Left lung (tissue), 10 donors: ENCODE results near the gene CCDC121. TPM values are rescaled to one million over a fixed set of nuclear protein-coding genes. Genes with fewer than 3 reads are reported as not detected.
A peak's percentile ranks its signal among the peaks of the same experiment; 100 is the strongest.

Experiments used
- ATAC-seq: fragments of 200-7000 bp; cut with Tn5 transposase; one replicate; pipeline ENCODE4 v1.9.1; 2020; ENCODE audit warnings: moderate library complexity
- DNase-seq, 4 donors: peaks; one replicate each; pipeline ENCODE4 v3.0.0-alpha.2; 2013 to 2020
- H3K27ac ChIP-seq, 2 donors: fragments of 200-600 bp; sonication (generic) in 1 of 2; one replicate each; pipeline versions ENCODE4 v1.5.0 to v1.8.0; 2020 to 2021
- H3K27me3 ChIP-seq, 2 donors: fragments of 200-600 bp; sonication (generic) in 1 of 2; one replicate each; pipeline versions ENCODE4 v1.5.0 to v1.8.0; 2020 to 2021
- H3K36me3 ChIP-seq, 2 donors: fragments of 200-600 bp; sonication (generic) in 1 of 2; one replicate each; pipeline versions ENCODE4 v1.5.0 to v1.8.0; 2020 to 2021
- H3K4me1 ChIP-seq, 2 donors: fragments of 200-600 bp; one replicate each; pipeline ENCODE4 v1.8.0; 2021
- H3K4me3 ChIP-seq, 2 donors: fragments of 200-600 bp; sonication (generic) in 1 of 2; one replicate each; pipeline versions ENCODE4 v1.5.0 to v1.8.0; 2020 to 2021; ENCODE audit warnings: mild to moderate bottlenecking in 1 of 2
- H3K9me3 ChIP-seq, 2 donors: fragments of 200-600 bp; sonication (generic) in 1 of 2; one replicate each; pipeline versions ENCODE4 v1.5.0 to v1.8.0; 2020 to 2021
- intact Hi-C, 2 donors: fragments of 100-400 bp; cut with DNase I; formaldehyde crosslinking; loops; one replicate each; pipeline versions ENCODE4 v1.11.2 to v1.14.2; 2022
- polyA plus RNA-seq, 6 donors: library from polyadenylated mRNA; unstranded; fragments of 120-200 nt; gene quantifications; one replicate each; pipeline ENCODE4 v1.2.1, GENCODE V29; 2013; ENCODE audit not compliant: insufficient read length in 6 of 6
- total RNA-seq, 2 donors: library from RNA; stranded (reverse); fragmentation: NEBNext Ultra II Directional; extraction: Animal tissue kit (Norgen Biotek cat#: 25700); gene quantifications; one replicate each; pipeline ENCODE4 v1.2.1, GENCODE V29; 2021
- TF ChIP-seq, protein P1 (sequence below), 2 donors: fragments of 200-600 bp; sonication (generic) in 1 of 2; IDR thresholded peaks; one replicate each; pipeline versions ENCODE4 v1.5.0 to v1.8.0; 2021; ENCODE audit warnings: antibody characterized with exemption in 2 of 2
- donor health status: DM: no; HTN: yes; CAD: no.
- donor health status: DM: no; HTN: no; CAD: no.

CCDC121 gene
- total and polyA plus RNA-seq, 8 donors = 2.9 to 13.2 (median 12.6) TPM

DNA sequence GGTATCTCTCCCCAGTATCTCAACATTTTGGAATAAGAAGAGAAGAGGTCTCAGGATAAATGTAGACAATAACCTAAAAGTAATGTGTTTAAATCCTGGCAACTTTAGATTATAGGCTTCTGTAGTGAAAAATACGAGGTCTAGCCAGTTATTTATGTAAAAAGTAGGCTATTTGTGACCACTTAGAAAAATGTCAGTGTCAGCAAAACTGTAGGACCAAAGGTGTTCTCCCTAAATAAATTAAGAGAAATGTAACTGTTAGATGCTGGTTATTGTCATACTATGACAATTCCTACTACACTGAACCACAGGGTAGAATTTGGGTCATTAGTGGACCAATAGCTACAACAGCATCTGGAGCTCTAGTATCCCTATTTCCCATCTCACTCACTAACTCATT lies 32.6 kb upstream of the CCDC121 start:
- intact Hi-C loops = no loop called here
- DNase-seq = no peak
- H3K9me3 ChIP-seq = no peaks in the 10 kb centered on the region
- H3K27me3 ChIP-seq = no peaks in the 10 kb centered on the region
- no peak overlapping the region for H3K4me3 ChIP-seq
- H3K27ac ChIP-seq = no peak overlapping the region
- no peak for ATAC-seq
- H3K4me1 ChIP-seq = peaks cover 13 to 42% of the 10 kb centered on the region in 2 donors
- peaks cover 8 to 46% of the 10 kb centered on the region in 2 donors for H3K36me3 ChIP-seq
- TF ChIP-seq, protein P1, sequence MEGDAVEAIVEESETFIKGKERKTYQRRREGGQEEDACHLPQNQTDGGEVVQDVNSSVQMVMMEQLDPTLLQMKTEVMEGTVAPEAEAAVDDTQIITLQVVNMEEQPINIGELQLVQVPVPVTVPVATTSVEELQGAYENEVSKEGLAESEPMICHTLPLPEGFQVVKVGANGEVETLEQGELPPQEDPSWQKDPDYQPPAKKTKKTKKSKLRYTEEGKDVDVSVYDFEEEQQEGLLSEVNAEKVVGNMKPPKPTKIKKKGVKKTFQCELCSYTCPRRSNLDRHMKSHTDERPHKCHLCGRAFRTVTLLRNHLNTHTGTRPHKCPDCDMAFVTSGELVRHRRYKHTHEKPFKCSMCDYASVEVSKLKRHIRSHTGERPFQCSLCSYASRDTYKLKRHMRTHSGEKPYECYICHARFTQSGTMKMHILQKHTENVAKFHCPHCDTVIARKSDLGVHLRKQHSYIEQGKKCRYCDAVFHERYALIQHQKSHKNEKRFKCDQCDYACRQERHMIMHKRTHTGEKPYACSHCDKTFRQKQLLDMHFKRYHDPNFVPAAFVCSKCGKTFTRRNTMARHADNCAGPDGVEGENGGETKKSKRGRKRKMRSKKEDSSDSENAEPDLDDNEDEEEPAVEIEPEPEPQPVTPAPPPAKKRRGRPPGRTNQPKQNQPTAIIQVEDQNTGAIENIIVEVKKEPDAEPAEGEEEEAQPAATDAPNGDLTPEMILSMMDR (IDR thresholded peaks at IDR 0.05) = no peak

DNA sequence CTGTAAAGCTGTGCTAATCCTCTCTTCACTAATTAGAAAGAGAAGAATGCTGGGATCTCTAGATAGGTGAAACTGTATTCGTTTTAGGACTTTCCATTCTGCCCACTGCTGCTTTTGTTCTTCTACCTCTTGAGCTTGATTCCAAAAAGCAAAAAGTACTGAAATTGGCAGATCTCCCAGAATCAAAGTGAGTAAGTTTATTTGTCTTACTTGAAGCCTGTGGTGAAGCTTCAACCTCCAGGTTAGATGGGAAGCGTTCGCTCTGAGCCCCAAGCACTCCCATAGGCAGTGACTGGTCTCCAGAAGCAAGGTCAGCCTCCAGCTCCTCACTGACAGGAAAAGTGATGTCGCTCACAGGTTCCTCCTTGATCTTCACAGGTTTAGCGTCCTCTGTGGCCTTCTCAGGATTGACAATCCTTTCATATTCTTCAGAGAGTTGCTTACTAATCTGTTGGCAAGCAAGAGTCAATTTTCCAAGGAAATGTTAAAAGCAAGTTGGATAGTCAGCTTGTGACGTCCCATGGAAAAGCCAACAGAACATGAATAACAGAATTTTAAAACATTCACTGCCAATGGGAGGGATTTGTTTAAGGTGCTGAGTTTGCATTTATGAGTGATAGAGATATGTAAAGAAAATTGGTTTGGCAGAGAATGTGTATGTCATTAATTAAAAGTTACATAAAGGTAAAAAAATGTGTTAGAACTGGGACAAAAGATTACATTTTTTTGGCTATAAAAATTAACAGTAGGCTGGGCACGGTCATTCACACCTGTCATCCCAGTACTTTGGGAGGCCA lies 26.5 kb upstream of the CCDC121 start:
- intact Hi-C loops = no loop called here
- H3K4me1 ChIP-seq = peaks cover 0 to 6% of the 10 kb centered on the region in 2 donors
- H3K9me3 ChIP-seq = no peaks in the 10 kb centered on the region
- no peaks in the 10 kb centered on the region for H3K27me3 ChIP-seq
- no peak overlapping the region for H3K4me3 ChIP-seq
- no peak overlapping the region for H3K27ac ChIP-seq
- TF ChIP-seq, protein P1 (IDR thresholded peaks at IDR 0.05) = no peak
- DNase-seq (no peak), ATAC-seq (peak; percentile 51)
- peaks cover 11 to 91% of the 10 kb centered on the region in 2 donors for H3K36me3 ChIP-seq

DNA sequence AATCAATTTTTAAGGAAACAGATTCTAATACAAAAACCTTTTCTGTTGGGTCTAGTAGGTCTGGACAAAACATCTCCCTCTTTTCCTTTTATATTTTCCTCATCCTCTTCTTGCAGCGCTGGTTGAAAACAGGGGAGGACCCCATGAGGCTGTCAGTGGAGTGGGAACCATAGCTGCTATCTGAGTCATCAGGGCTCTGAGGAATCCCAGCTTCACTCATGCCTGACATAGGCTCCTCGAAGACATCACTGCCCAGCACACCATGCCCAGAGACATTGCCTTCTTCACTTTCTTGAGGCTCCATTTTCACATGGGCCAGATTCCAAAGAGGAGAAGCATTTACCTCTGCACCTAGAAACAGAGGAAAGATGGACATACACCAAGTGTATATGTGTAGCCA lies 24.6 kb upstream of the CCDC121 start:
- H3K27me3 ChIP-seq = no peaks in the 10 kb centered on the region
- no peak overlapping the region for H3K27ac ChIP-seq
- H3K4me3 ChIP-seq = no peak overlapping the region
- H3K9me3 ChIP-seq = no peaks in the 10 kb centered on the region
- no peak for DNase-seq
- intact Hi-C loops = no loop called here
- TF ChIP-seq, protein P1 (IDR thresholded peaks at IDR 0.05) = no peak
- H3K4me1 ChIP-seq = no peaks in the 10 kb centered on the region
- ATAC-seq = no peak
- H3K36me3 ChIP-seq = peaks cover 11 to 95% of the 10 kb centered on the region in 2 donors

DNA sequence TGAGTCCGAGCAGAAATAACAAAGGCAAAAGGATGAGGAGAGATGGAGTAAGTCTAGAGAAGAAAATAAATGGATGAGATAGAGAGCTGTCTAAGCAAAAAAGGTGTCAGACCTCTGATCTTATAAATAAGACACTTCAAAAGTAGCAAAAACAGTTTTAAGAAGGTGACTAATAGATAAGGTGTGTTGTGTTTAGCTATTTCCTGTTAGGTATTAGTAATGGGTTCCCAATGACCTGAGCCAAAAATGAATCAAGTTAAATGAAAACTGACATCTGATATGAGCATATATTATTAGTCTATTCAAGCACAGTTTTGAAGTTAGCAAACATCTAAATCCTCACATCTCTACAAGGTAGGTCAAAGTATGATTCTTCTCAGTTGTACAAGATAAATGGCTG lies 24.0 kb upstream of the CCDC121 start:
- H3K27me3 ChIP-seq = no peaks in the 10 kb centered on the region
- no peaks in the 10 kb centered on the region for H3K9me3 ChIP-seq
- TF ChIP-seq, protein P1 (IDR thresholded peaks at IDR 0.05) = no peak
- H3K27ac ChIP-seq = no peak overlapping the region
- ATAC-seq (no peak), DNase-seq (no peak)
- H3K4me3 ChIP-seq = no peak overlapping the region
- intact Hi-C loops = no loop called here
- no peaks in the 10 kb centered on the region for H3K4me1 ChIP-seq
- peaks cover 11 to 99% of the 10 kb centered on the region in 2 donors for H3K36me3 ChIP-seq

DNA sequence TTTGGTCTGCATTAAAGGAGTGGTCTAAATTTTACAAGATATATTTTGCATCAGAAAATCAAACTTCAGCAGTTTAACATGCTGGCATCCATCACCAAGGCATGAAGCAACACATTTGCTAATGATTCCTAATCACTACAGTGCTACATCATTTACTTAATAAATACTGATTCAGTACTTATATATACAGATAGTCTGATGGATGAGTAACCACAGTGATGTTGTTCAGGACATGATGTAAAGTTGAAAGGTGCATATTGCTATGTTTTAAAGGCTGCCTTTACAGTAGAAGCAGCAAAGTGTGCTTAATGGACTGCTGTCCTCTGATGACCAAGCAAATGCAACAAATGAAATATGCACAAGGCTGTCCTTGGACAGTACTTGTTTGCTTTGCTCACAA lies 23.5 kb upstream of the CCDC121 start:
- TF ChIP-seq, protein P1 (IDR thresholded peaks at IDR 0.05) = no peak
- no peak overlapping the region for H3K4me3 ChIP-seq
- ATAC-seq = no peak
- DNase-seq = no peak
- H3K36me3 ChIP-seq = peaks cover 11 to 99% of the 10 kb centered on the region in 2 donors
- no peak overlapping the region for H3K27ac ChIP-seq
- no peaks in the 10 kb centered on the region for H3K9me3 ChIP-seq
- intact Hi-C loops = no loop called here
- H3K27me3 ChIP-seq = no peaks in the 10 kb centered on the region
- H3K4me1 ChIP-seq = no peaks in the 10 kb centered on the region
